Small intestine (tissue), 4 donors: ENCODE measurements around the gene SEL1L2. TPM values are rescaled to one million over a fixed set of nuclear protein-coding genes. Genes with fewer than 3 reads are reported as not detected.

Experiments
- polyA plus RNA-seq, 4 donors: library from polyadenylated mRNA; stranded (reverse) in 3 of 4; unstranded in 1 of 4; fragments of 200-250 nt in 3 of 4; fragments of 120-200 nt in 1 of 4; gene quantifications; one replicate each; pipeline versions ENCODE4 v1.2.1 to v1.2.3, GENCODE V29; 2013
- donor health status: healthy with polysubstance abuse.
- donor health status: Bipolar disorder and iron deficiency.
- donor health status: healthy.

Gene SEL1L2
- polyA plus RNA-seq, 4 donors: not detected

Other genes starting within 250 kb of the SEL1L2 start
- 10 to 100 TPM in 1 of 4 donors, 1 to 10 TPM in 3; 7.2 to 18.9 (median 8.8) TPM for gene ESF1, start 205.7 kb downstream of the SEL1L2 start, polyA plus RNA-seq
- 10 to 100 TPM; 18.3 to 46.7 (median 27.3) TPM for gene NDUFAF5, start 205.6 kb downstream of the SEL1L2 start, polyA plus RNA-seq
- gene MACROD2, start 4.9 kb upstream of the SEL1L2 start, polyA plus RNA-seq: 1 to 10 TPM in 3 of 4 donors, under 1 TPM in 1; 1.00 to 4.8 (median 1.4) TPM